Effector memory CD4-positive, alpha-beta T cell (primary cell): ENCODE measurements around the gene AMY1C.
"Not testable (repeated sequence)": the region's sequence is repeated elsewhere in the genome, so short reads cannot be mapped to it uniquely, and the experiment has no call there.

Experiments used
- DNase-seq, 3 donors: peaks; one replicate each; pipeline ENCODE4 v3.0.0-alpha.2; 2020
- H3K27ac ChIP-seq: 2 replicates; pipeline ENCODE4 v1.7.0; 2013; ENCODE audit warnings: mild to moderate bottlenecking, low read length, moderate library complexity; ENCODE audit not compliant: insufficient read depth, poor library complexity, severe bottlenecking
- H3K27me3 ChIP-seq: replicated peaks from 2 replicates; pipeline ENCODE4 v1.7.0; 2013; ENCODE audit warnings: mild to moderate bottlenecking, low read length; ENCODE audit not compliant: insufficient read depth, control insufficient read depth, poor library complexity, severe bottlenecking
- H3K36me3 ChIP-seq: 2 replicates; pipeline ENCODE4 v1.7.0; 2013; ENCODE audit warnings: mild to moderate bottlenecking, low read length, moderate library complexity; ENCODE audit not compliant: control insufficient read depth, insufficient read depth
- H3K4me1 ChIP-seq: 2 replicates; pipeline ENCODE4 v1.7.0; 2013; ENCODE audit warnings: low read length, mild to moderate bottlenecking; ENCODE audit not compliant: control insufficient read depth, insufficient read depth, poor library complexity, severe bottlenecking
- H3K4me3 ChIP-seq: 2 replicates; pipeline ENCODE4 v1.7.0; 2013; ENCODE audit warnings: low read length, low read depth, mild to moderate bottlenecking; ENCODE audit not compliant: insufficient read depth, poor library complexity, severe bottlenecking
- H3K9me3 ChIP-seq: 2 replicates; pipeline ENCODE4 v1.7.0; 2013; ENCODE audit warnings: mild to moderate bottlenecking, low read length, moderate library complexity; ENCODE audit not compliant: control insufficient read depth
- total RNA-seq, 3 donors: gene quantifications; one replicate each; lab custom pipeline; 2026; lab: John Stamatoyannopoulos, UW

The AMY1C gene
- 0 reads per million in 3 donors for total RNA-seq

DNA sequence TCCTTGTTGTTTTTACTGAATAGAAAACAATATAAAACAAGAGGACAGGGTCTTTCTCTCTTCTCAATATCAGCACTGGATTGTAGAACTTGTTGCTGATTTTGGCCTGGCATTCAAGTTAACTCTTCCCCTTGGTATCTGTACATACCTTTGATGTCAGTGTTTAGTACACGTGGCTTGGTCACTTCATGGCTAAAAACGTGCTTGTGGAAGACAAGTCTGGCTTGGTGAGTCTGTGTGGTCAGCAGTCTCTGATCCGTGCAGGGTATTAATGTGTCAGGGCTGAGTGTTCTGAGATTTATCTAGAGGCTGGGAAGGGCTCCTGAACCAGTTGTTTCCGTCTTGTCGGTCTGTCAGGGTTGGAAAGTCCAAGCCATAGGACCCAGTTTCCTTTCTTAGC, at the start of gene AMY1C:
AMY1C (plus strand) TSS at position 301 of the 400 bp plus-strand sequence. CDS start 572 bp downstream, outside the sequence.
- H3K4me3 ChIP-seq, H3K36me3 ChIP-seq, H3K27me3 ChIP-seq, H3K4me1 ChIP-seq, H3K27ac ChIP-seq, DNase-seq, H3K9me3 ChIP-seq: not testable (repeated sequence)

DNA sequence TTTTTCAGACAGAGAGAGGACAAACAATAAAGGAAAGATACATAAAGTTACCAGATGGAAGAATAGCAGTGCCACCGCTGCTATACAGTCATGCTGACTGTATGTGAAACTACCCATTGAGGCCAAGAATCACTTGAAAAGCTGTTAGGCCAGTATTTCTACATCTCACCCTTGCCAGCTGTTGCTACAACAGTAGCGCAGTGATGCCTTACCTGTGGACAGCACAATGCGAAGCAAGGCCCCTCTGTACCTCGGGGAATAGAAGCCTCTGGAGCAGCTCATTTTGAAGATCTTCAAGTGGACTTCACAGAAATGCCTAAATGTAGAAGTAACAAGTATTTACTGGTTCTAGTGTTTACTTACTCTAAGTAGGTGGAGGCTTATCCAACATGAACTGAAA, 49.0 kb upstream of the AMY1C start:
- DNase-seq, H3K27me3 ChIP-seq, H3K36me3 ChIP-seq, H3K4me1 ChIP-seq, H3K4me3 ChIP-seq, H3K27ac ChIP-seq, H3K9me3 ChIP-seq: not testable (repeated sequence)

DNA sequence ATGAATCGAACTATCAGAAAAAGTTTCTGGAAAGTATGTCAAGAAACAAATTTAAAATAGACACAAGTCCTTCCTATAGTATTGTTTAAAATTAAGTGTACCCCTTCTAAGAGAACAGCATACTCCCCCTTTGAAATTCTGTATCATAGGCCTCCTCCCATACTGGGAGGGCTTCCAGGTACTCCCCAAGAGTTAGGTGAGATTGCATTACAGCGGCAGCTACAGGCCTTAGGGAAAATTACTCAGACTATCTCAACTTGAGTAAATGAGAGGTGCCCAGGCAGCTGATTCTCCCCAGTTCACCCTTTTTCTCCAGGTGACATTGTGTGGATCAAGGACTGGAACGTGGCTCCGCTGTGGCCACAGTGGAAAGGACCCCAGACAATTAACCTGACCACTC, 48.4 kb upstream of the AMY1C start:
- DNase-seq, H3K4me3 ChIP-seq, H3K27me3 ChIP-seq, H3K4me1 ChIP-seq, H3K9me3 ChIP-seq, H3K27ac ChIP-seq, H3K36me3 ChIP-seq: not testable (repeated sequence)

DNA sequence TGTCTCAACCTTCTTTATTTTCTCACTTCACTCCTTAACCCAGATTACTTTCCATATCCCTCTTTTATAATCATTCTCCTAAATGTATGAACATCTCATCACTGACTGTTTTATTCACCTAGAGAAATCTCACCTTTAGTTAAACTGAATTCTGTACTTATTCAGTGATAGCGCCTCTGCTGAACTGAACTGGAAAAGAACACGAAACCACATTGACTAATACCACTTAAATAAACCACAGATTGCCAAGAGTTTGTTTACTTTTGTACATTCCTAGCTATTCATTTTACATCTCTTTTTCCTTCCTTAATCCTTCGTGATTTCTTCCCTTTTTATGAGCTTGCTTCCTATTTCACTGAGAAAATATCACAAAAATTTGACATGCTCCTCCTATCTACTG, 42.0 kb upstream of the AMY1C start:
- not testable (repeated sequence) for H3K27ac ChIP-seq, H3K4me1 ChIP-seq, H3K27me3 ChIP-seq, H3K4me3 ChIP-seq, DNase-seq, H3K9me3 ChIP-seq, H3K36me3 ChIP-seq

DNA sequence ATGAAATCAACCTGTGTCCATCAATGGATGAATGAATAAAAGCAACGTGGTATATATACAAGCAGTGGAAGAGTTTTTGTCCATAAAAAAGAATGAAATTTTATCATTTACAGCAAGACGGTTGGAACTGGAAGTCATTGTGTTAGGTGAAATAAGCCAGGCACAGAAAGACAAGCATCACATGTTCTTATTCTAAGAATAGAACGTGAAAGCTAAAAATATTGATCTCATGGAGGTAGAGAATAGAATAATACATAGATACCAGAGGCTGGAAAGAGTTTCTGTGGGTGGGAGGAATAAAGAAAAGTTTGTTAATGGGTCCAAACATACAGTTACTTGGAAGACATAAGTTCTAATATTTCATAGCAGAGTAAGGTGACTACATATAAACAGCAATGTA, 39.3 kb upstream of the AMY1C start:
- H3K27me3 ChIP-seq, DNase-seq, H3K4me1 ChIP-seq, H3K4me3 ChIP-seq, H3K27ac ChIP-seq, H3K9me3 ChIP-seq, H3K36me3 ChIP-seq: not testable (repeated sequence)

DNA sequence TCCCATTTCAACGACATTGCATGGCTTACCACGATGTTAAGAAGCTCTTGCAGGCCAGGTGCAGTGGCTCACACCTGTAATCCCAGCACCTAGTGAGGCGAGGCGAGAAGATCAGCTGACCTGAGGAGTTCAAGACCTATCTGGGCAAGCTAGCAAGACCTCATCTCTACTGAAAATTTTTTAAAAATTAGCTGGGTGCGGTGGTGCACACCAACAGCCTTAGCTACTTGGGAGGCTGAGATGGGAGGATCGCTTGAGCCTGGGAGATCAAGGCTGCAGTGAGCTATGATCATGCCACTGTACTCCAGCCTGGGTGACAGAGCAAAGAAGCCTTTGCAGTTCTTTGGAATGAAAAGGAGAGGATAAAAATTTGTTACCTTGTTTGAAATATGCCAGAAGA, 32.3 kb upstream of the AMY1C start:
- H3K4me1 ChIP-seq, DNase-seq: not testable (repeated sequence)

DNA sequence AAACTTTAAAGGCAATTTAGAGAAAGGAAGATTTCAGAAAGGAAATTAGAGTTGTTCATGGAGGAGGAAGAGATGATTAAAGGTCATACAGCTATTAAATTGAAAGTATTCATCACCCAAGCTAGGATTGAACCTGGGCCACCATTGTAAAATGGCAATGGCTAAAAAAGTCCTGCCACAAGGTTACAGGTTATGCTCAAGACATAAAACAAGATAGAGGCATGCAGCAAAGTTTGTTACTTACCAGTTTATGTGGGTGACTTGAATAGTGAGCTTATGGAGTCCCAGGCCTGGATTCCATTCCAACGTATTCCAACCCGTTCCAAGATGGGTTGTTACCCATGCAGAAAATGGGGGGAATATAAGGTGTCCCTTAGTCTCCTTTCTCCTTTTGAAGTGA, 28.2 kb upstream of the AMY1C start:
- H3K9me3 ChIP-seq, H3K27me3 ChIP-seq, H3K27ac ChIP-seq, H3K4me3 ChIP-seq, DNase-seq, H3K36me3 ChIP-seq, H3K4me1 ChIP-seq: not testable (repeated sequence)

More for the DNA sequence above, 32.3 kb upstream of the AMY1C start:
- H3K27me3 ChIP-seq, H3K9me3 ChIP-seq, H3K36me3 ChIP-seq, H3K27ac ChIP-seq, H3K4me3 ChIP-seq: not testable (repeated sequence)

GRCh38 chr1:103735334-103735733, 14.4 kb upstream of the AMY1C start:
- not testable (repeated sequence) for DNase-seq, H3K27me3 ChIP-seq, H3K27ac ChIP-seq, H3K36me3 ChIP-seq, H3K4me1 ChIP-seq, H3K9me3 ChIP-seq, H3K4me3 ChIP-seq

DNA sequence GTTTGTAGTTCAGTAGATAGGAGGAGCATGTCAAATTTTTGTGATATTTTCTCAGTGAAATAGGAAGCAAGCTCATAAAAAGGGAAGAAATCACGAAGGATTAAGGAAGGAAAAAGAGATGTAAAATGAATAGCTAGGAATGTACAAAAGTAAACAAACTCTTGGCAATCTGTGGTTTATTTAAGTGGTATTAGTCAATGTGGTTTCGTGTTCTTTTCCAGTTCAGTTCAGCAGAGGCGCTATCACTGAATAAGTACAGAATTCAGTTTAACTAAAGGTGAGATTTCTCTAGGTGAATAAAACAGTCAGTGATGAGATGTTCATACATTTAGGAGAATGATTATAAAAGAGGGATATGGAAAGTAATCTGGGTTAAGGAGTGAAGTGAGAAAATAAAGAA, 11.7 kb upstream of the AMY1C start:
- not testable (repeated sequence) for DNase-seq, H3K4me1 ChIP-seq, H3K36me3 ChIP-seq, H3K9me3 ChIP-seq, H3K27ac ChIP-seq, H3K27me3 ChIP-seq, H3K4me3 ChIP-seq

- H3K9me3 ChIP-seq, DNase-seq, H3K27me3 ChIP-seq, H3K27ac ChIP-seq, H3K36me3 ChIP-seq, H3K4me1 ChIP-seq, H3K4me3 ChIP-seq: not testable (repeated sequence)
Observed at GRCh38 chr1:103744449-103744848, 5.2 kb upstream of the AMY1C start.

DNA sequence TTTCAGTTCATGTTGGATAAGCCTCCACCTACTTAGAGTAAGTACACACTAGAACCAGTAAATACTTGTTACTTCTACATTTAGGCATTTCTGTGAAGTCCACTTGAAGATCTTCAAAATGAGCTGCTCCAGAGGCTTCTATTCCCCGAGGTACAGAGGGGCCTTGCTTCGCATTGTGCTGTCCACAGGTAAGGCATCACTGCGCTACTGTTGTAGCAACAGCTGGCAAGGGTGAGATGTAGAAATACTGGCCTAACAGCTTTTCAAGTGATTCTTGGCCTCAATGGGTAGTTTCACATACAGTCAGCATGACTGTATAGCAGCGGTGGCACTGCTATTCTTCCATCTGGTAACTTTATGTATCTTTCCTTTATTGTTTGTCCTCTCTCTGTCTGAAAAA, 4.7 kb upstream of the AMY1C start:
- DNase-seq, H3K4me3 ChIP-seq: not testable (repeated sequence)

More for the DNA sequence above, 4.7 kb upstream of the AMY1C start:
- H3K9me3 ChIP-seq, H3K36me3 ChIP-seq, H3K27ac ChIP-seq, H3K27me3 ChIP-seq, H3K4me1 ChIP-seq: not testable (repeated sequence)
